ENCODE data around the gene CCDC183.

GRCh38 chr9:136771907-136772415 lies 24.2 kb upstream of the CCDC183 start:
- TF ChIP-seq CTCF (conservative IDR thresholded peaks at IDR 0.05; ENCODE audit: low read length) (no peak), EZH2phosphoT487 (IDR thresholded peaks at IDR 0.05; ENCODE audit: borderline replicate concordance, low read depth, low read length) (no peak)

All from OCI-LY7 (cell line).